ENCODE measurements around the gene DUSP7. TPM values are rescaled to one million over a fixed set of nuclear protein-coding genes. Genes with fewer than 3 reads are reported as not detected.
"Not testable (repeated sequence)": the region's sequence is repeated elsewhere in the genome, so short reads cannot be mapped to it uniquely, and the experiment has no call there.

DUSP7 gene
- total RNA-seq, 1 donor from 2014 or later, result 21.2 TPM

DNA sequence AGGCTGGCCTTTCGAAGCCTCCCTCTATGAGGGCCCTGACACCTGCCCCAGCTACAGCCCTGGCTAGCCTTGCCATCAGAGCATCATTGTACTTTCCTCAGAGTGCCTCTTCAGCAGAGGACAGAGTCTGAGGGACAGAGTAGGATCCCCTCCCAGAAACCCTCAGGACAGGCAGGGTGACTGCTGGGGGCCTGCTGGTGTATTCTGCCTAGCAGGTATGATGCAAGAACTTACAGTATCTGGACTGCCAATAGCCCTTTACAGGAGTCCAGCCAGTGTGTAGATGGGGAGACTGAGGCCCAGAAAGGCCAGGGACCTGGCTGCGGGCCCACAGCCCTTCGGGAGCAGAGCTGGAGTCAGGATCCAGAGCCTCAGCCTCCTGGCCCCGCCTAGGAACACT lies 19.1 kb downstream of the DUSP7 start:
- intact Hi-C loops (cut with DNase I), result no loop called here
- no peak for DNase-seq (ENCODE audit: low spot score)

- intact Hi-C loops (cut with DNase I), result no loop called here
- DNase-seq (ENCODE audit: low spot score), result no peak
Measured at GRCh38 chr3:52036829-52037228, 19.5 kb downstream of the DUSP7 start.

DNA sequence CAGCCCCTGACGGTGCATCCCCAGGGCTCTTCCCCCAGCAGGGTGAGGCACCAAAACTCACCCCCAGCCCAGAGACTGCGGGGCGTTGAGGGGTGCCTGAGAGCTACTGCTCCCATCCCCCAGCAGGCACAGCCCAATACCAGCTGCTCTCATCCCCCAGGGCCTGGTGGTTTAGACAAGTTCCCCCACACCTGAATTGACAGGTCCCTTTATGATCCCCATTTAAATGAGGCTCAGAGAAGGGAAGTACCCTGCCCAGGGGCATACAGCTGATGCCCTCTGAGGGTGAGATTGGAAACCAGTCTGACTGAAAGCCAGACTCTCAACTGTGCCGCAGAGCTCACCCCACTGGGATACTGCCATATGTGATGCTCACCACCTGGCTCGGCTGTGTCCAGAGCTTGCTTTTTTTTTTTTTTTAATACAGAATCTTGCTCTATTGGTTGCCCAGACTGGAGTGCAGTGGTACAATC lies 20.1 kb downstream of the DUSP7 start:
- no peak for DNase-seq (ENCODE audit: low spot score)
- intact Hi-C loops (cut with DNase I), result no loop called here

DNA sequence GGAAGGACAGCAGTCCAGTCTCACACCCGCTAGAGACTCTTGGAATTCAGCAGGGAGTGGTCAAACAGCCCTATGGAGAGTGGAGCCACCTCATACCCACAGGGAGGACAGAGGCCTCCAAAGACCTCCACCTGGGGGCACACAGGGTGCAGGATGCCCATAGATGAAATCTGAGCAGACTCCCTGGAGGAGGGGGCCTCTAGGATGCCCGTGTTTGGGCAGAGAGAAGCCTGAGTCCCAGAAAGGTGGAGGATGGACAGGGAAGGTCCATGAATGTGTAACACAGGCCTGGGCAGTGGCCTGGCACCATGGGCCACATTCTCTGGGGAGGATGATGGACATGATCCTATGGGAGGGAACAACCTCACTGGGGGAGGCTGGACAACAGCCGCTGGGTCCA lies 21.7 kb downstream of the DUSP7 start:
- intact Hi-C loops (cut with DNase I), result no loop called here

GRCh38 chr3:52034212-52034611 lies 22.2 kb downstream of the DUSP7 start:
- intact Hi-C loops (cut with DNase I), result no loop called here
- DNase-seq (ENCODE audit: low spot score), result no peak

More for the DNA sequence above, 21.7 kb downstream of the DUSP7 start:
- no peak for DNase-seq (ENCODE audit: low spot score)

DNA sequence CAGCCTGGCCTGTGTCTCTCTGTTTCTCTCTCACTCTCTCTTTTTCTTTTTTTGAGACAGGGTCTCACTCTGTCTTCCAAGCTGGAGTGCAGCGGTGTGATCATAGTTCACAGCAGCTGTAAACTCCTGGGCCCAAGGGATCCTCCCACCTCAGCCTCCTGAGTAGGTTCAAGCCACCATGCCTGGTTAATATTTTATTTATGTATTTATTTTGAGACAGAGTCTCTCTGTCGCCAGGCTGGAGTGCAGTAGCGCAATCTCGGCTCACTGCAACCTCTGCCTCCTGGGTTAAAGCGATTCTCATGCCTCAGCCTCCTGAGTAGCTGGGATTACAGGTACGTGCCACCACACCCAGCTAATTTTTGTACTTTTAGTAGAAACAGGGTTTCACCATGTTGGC lies 22.6 kb downstream of the DUSP7 start:
- DNase-seq (ENCODE audit: low spot score); intact Hi-C loops (cut with DNase I): not testable (repeated sequence)

- intact Hi-C loops (cut with DNase I), result no loop called here
- DNase-seq (ENCODE audit: low spot score), result no peak
Measured at GRCh38 chr3:52032702-52033408, 23.5 kb downstream of the DUSP7 start.

GRCh38 chr3:52031896-52032295 lies 24.5 kb downstream of the DUSP7 start:
- no peak for DNase-seq (ENCODE audit: low spot score)
- intact Hi-C loops (cut with DNase I), result no loop called here

GRCh38 chr3:52030714-52031310 lies 25.6 kb downstream of the DUSP7 start:
- intact Hi-C loops (cut with DNase I), result no loop called here
- no peak for DNase-seq (ENCODE audit: low spot score)

GRCh38 chr3:52029535-52029934 lies 26.8 kb downstream of the DUSP7 start:
- intact Hi-C loops (cut with DNase I), result no loop called here

DNA sequence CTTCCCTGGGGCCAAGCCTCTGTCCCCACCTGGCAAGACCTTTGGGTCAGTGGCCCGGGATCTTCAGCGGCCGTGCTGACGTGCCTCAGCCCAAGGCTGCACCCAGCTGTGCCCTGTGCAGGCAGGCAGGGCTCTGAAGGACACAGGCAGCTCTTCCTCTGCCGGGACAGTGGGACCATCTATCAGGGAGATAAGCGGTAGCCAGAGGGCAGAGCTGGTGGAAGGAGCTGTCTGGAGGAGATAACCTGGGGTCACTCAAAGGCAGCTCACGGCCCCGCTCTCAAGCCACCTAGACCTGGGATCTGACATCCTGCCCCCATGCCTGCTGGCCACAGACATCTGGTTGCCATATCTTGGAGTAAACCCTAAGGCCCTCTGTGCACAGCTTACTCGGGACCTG lies 27.3 kb downstream of the DUSP7 start:
- DNase-seq (ENCODE audit: low spot score), result no peak
- intact Hi-C loops (cut with DNase I), result no loop called here

More at GRCh38 chr3:52029535-52029934, 26.8 kb downstream of the DUSP7 start:
- DNase-seq (ENCODE audit: low spot score), result no peak

DNA sequence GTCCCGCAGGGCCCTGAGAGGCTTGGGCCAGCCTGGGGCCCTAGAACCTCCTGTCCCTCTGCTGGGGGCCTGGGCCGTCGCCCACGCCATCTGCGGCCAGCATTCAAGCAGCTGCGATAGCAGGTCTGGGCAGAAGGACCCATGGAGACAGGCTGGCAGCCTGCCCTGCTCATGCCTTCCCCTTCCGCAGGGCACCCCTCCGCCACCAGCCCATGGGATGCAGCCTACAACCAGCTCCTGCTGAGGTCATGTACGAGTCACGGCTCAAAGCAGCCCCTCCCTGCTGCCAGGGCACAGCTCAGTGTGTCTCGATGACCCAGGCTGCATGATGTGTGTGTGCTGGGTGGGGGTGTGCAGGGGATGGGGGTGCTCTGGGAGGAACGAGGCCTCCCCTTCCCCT lies 27.8 kb downstream of the DUSP7 start:
- peak; percentile 87 for DNase-seq (ENCODE audit: low spot score)
- intact Hi-C loops (cut with DNase I), result no loop called here

GRCh38 chr3:52026041-52026440 lies 30.3 kb downstream of the DUSP7 start:
- intact Hi-C loops (cut with DNase I), result no loop called here
- no peak for DNase-seq (ENCODE audit: low spot score)

DNA sequence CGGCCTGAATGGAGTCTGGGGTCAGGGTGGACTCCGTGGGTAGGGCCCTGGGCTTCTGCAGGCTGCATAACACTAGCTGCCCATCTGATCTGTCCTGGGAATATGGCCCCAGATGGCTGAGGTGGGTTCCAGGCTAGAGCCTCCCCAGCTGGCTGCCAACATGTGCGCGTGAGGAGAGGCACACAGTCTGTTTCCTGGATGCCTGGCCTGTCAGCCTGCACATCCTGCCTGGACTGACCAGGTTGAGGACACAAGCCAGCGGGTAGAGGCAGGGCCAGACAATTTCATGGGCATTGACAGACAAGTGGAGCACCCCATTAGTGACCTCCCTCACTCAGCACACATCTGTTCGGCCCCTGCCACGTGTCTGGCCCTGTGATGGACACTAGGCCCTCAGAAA lies 30.9 kb downstream of the DUSP7 start:
- intact Hi-C loops (cut with DNase I), result no loop called here
- no peak for DNase-seq (ENCODE audit: low spot score)

- DNase-seq (ENCODE audit: low spot score), result no peak
- intact Hi-C loops (cut with DNase I), result loop anchor here (5.0 kb wide), 1 partner anchor 212 kb away; the partner anchor contains the start of gene TWF2
Measured at GRCh38 chr3:52024765-52025452, 31.5 kb downstream of the DUSP7 start.

DNA sequence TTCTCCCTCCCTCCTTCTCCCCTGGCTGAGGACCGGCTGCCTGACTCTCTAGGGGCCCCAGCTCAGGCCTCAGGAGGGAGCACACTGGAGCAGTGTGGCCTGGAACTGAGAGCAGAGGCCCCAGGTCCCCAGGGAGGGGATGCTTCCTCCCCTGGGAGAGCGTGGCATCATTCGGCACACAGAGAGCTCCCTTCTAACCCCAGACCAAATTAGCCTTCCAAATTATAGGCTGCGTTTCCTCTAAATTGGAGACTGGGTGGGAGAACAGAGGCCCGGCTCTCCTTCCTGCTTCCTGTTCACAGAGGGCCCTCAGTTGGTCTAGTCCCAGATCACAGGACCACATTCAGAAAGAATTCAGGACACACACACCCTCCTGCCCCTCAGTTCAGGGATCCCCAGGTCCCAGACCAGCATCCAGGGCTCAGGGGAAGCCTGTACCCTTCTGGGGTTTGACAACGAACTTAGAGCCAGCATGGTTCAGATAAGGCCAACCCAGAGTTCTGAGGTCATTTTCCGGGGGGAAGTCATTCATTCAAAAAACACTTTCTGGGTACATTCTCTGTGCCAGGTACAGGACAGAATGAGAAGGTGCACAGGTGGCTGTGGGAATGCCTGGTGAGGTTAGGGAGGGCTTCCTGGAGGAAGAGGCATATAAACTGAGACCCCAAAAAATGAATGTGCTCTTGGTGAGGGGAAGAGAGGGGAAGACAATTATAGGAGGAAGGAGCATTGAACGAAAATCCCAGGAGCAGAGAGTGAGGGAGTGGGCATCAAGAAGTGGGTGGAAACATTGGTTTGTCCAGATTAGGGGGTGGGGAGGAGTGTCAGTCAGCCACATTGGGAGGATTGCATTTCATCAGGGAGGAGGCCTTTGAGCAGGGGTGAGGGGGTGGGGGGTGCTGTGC lies 32.3 kb downstream of the DUSP7 start:
- intact Hi-C loops (cut with DNase I), result loop anchor here (5.0 kb wide), 1 partner anchor 213 kb away; the partner anchor contains the start of gene TWF2
- no peak for DNase-seq (ENCODE audit: low spot score)

- no peak for DNase-seq (ENCODE audit: low spot score)
- intact Hi-C loops (cut with DNase I), result loop anchor here (5.0 kb wide), 1 partner anchor 214 kb away; the partner anchor contains the start of gene TWF2
Measured at GRCh38 chr3:52023101-52023770, 33.1 kb downstream of the DUSP7 start.

- intact Hi-C loops (cut with DNase I), result loop anchor here (5.0 kb wide), 1 partner anchor 215 kb away; the partner anchor contains the start of gene TWF2
- no peak for DNase-seq (ENCODE audit: low spot score)
Measured at GRCh38 chr3:52022323-52023100, 33.9 kb downstream of the DUSP7 start.

All from cardiac septum (tissue), 1 donor.